ENCODE results near the gene MAPK4. TPM values are rescaled to one million over a fixed set of nuclear protein-coding genes. Genes with fewer than 3 reads are reported as not detected.

Gene MAPK4
- total and polyA plus RNA-seq, 2 of the 4 experiments (the other 2 are of a cell fraction) = not detected

- Histone ChIP-seq H3K4ac (ENCODE audit: low read depth, low read length) (no peak overlapping the region), H2BK20ac (ENCODE audit: low read depth, low read length) (no peak overlapping the region), H3K9ac (ENCODE audit: low read depth, low read length) (no peak overlapping the region), H3K36me3 (ENCODE audit: control insufficient read depth, insufficient read depth, low read length) (no peaks in the 10 kb centered on the region), H2BK5ac (ENCODE audit: low read depth, low read length, poor library complexity, severe bottlenecking) (no peak overlapping the region), H2AK9ac (replicated peaks; ENCODE audit: low read depth, low read length, poor library complexity) (no peak overlapping the region), H2AFZ (replicated peaks; ENCODE audit: low read length, poor library complexity) (no peak overlapping the region), H3K79me1 (ENCODE audit: low read depth in 1 of 2, low read length in 2 of 2) (no peaks in the 10 kb centered on the region), H4K5ac (ENCODE audit: low read depth, low read length) (no peak overlapping the region), H4K20me1 (ENCODE audit: insufficient read depth, low read length) (no peaks in the 10 kb centered on the region), H3K4me2 (ENCODE audit: low read depth, low read length) (no peak overlapping the region), H3K4me3 (ENCODE audit: insufficient read depth, low read depth, low read length) (no peak overlapping the region), H3K9me3 (ENCODE audit: control insufficient read depth, insufficient read depth, low read length) (no peaks in the 10 kb centered on the region), H4K8ac (ENCODE audit: low read depth in 2 of 2, low read length in 2 of 2) (no peak overlapping the region), H3K27me3 (ENCODE audit: control insufficient read depth, insufficient read depth, low read length) (no peaks in the 10 kb centered on the region), H3K56ac (ENCODE audit: extremely low read depth, insufficient read depth, low read length) (no peak overlapping the region), H3K23ac (ENCODE audit: low read depth, low read length) (no peak overlapping the region), H2AK5ac (ENCODE audit: low read depth, low read length) (no peak overlapping the region), H3K9me1 (ENCODE audit: insufficient read depth, low read length) (no peaks in the 10 kb centered on the region), H2BK15ac (ENCODE audit: low read depth, low read length) (no peak overlapping the region), H4K91ac (ENCODE audit: insufficient read depth, low read depth, low read length) (no peak overlapping the region), H2BK120ac (ENCODE audit: low read depth, low read length) (no peak overlapping the region), H3K4me1 (ENCODE audit: control insufficient read depth, insufficient read depth, low read length) (no peaks in the 10 kb centered on the region), H3K18ac (ENCODE audit: low read depth, low read length) (no peak overlapping the region), H3K27ac (ENCODE audit: insufficient read depth, low read length) (no peak overlapping the region), H3K14ac (replicated peaks; ENCODE audit: low read depth, low read length) (no peak overlapping the region)
- dilution Hi-C loops (cut with HindIII; ENCODE audit: low sequenced_read_pairs, unreplicated experiment) (no loop called here), intact Hi-C loops (cut with micrococcal nuclease) (no loop called here), in situ Hi-C loops (cut with MboI; ENCODE audit: low sequenced_read_pairs) (no loop called here)
- no peak for ATAC-seq (ENCODE audit: low read depth)
- no peak for TF ChIP-seq RFX5 (IDR thresholded peaks at IDR 0.05; ENCODE audit: low read depth, low read length)
- no peak for TF ChIP-seq RAD21 (IDR thresholded peaks at IDR 0.05; ENCODE audit: low read length)
- TF ChIP-seq CHD1 (IDR thresholded peaks at IDR 0.05; ENCODE audit: low read depth, low read length) = no peak
- no peak for TF ChIP-seq ELK1 (IDR thresholded peaks at IDR 0.05; ENCODE audit: borderline replicate concordance, low read depth, low read length)
- no peak for TF ChIP-seq FOS (IDR thresholded peaks at IDR 0.05; ENCODE audit: low read depth, low read length)
- no peak for TF ChIP-seq MAZ (IDR thresholded peaks at IDR 0.05; ENCODE audit: borderline replicate concordance, low read depth, low read length)
- TF ChIP-seq MXI1 (IDR thresholded peaks at IDR 0.05; ENCODE audit: borderline replicate concordance, low read depth, low read length) = no peak
- no peak for TF ChIP-seq POLR2A (IDR thresholded peaks at IDR 0.05; ENCODE audit: low read depth, low read length)
- TF ChIP-seq CTCF (conservative IDR thresholded peaks at IDR 0.05; ENCODE audit: low read depth, low read length) = no peak
- no peak for TF ChIP-seq RCOR1 (IDR thresholded peaks at IDR 0.05; ENCODE audit: insufficient replicate concordance, low read length)
- DNase-seq = no peak
- POLR2A ChIA-PET (ENCODE audit: unreplicated experiment) = no interaction called here
- no TSS peak for BruUV-seq (replicated peaks)
- CTCF ChIA-PET = no interaction called here
- no CpG with 5 or more reads among the region's 5 CpGs for WGBS, 2 experiments (ENCODE audit: extremely low coverage in 2 of 2, insufficient read length in 1 of 2)
Observed at GRCh38 chr18:50751490-50751889, 191.6 kb downstream of the MAPK4 start.
